ENCODE data around the gene ZC3H7A. TPM values are rescaled to one million over a fixed set of nuclear protein-coding genes. Genes with fewer than 3 reads are reported as not detected.

The ZC3H7A gene
- total and polyA plus RNA-seq, 2 of the 4 experiments (the other 2 are of a cell fraction), result 22.2 to 53.9 TPM

- DNase-seq, result no peak
- H3K9me1 ChIP-seq (ENCODE audit: insufficient read depth, low read length), result peaks cover 7% of the 10 kb centered on the region
- CTCF ChIA-PET, result interaction anchor here (0.9 kb wide), 1 partner anchor 18 kb away, joined by 5 read pairs; the partner anchor contains the start of gene ZC3H7A
- H2BK5ac ChIP-seq (ENCODE audit: low read depth, low read length, poor library complexity, severe bottlenecking), result no peak overlapping the region
- H2AFZ ChIP-seq (replicated peaks; ENCODE audit: low read length, poor library complexity), result no peak overlapping the region
- H3K36me3 ChIP-seq (ENCODE audit: control insufficient read depth, insufficient read depth, low read length), result peaks cover 30% of the 10 kb centered on the region
- intact Hi-C loops (cut with micrococcal nuclease) (no loop called here), in situ Hi-C loops (cut with MboI; ENCODE audit: low sequenced_read_pairs) (no loop called here), dilution Hi-C loops (cut with HindIII; ENCODE audit: low sequenced_read_pairs, unreplicated experiment) (no loop called here)
- H3K14ac ChIP-seq (replicated peaks; ENCODE audit: low read depth, low read length), result no peak overlapping the region
- no peak overlapping the region for H4K8ac ChIP-seq (ENCODE audit: low read depth in 2 of 2, low read length in 2 of 2)
- no peak overlapping the region for H3K9ac ChIP-seq (ENCODE audit: low read depth, low read length)
- H3K79me1 ChIP-seq (ENCODE audit: low read depth in 1 of 2, low read length in 2 of 2), result peaks cover 27 to 77% of the 10 kb centered on the region in 2 experiments
- H3K27ac ChIP-seq (ENCODE audit: insufficient read depth, low read length), result no peak overlapping the region
- H3K18ac ChIP-seq (ENCODE audit: low read depth, low read length), result no peak overlapping the region
- H2AK5ac ChIP-seq (ENCODE audit: low read depth, low read length), result no peak overlapping the region
- H4K5ac ChIP-seq (ENCODE audit: low read depth, low read length), result no peak overlapping the region
- H3K9me3 ChIP-seq (ENCODE audit: control insufficient read depth, insufficient read depth, low read length), result no peaks in the 10 kb centered on the region
- no peak overlapping the region for H3K4me3 ChIP-seq (ENCODE audit: insufficient read depth, low read depth, low read length)
- peaks cover 6% of the 10 kb centered on the region for H4K20me1 ChIP-seq (ENCODE audit: insufficient read depth, low read length)
- H2AK9ac ChIP-seq (replicated peaks; ENCODE audit: low read depth, low read length, poor library complexity), result no peak overlapping the region
- no TSS peak for BruUV-seq (replicated peaks)
- H3K4ac ChIP-seq (ENCODE audit: low read depth, low read length), result no peak overlapping the region
- H3K23ac ChIP-seq (ENCODE audit: low read depth, low read length), result no peak overlapping the region
- no peak overlapping the region for H2BK20ac ChIP-seq (ENCODE audit: low read depth, low read length)
- no peak for ATAC-seq (ENCODE audit: low read depth)
- no CpG with 5 or more reads among the region's 7 CpGs for WGBS, 2 experiments (ENCODE audit: extremely low coverage in 2 of 2, insufficient read length in 1 of 2)
- no peak overlapping the region for H3K4me2 ChIP-seq (ENCODE audit: low read depth, low read length)
- H2BK15ac ChIP-seq (ENCODE audit: low read depth, low read length), result no peak overlapping the region
- H3K56ac ChIP-seq (ENCODE audit: extremely low read depth, insufficient read depth, low read length), result no peak overlapping the region
- H3K4me1 ChIP-seq (ENCODE audit: control insufficient read depth, insufficient read depth, low read length), result peaks cover 19% of the 10 kb centered on the region
- no peaks in the 10 kb centered on the region for H3K27me3 ChIP-seq (ENCODE audit: control insufficient read depth, insufficient read depth, low read length)
- no peak overlapping the region for H2BK120ac ChIP-seq (ENCODE audit: low read depth, low read length)
- no peak for TF ChIP-seq USF2 (IDR thresholded peaks at IDR 0.05; ENCODE audit: low read depth, low read length)
- TF ChIP-seq MAFK (IDR thresholded peaks at IDR 0.05; ENCODE audit: low read depth, low read length), result peak; percentile 87
- no peak overlapping the region for H4K91ac ChIP-seq (ENCODE audit: insufficient read depth, low read depth, low read length)
- POLR2A ChIA-PET (ENCODE audit: unreplicated experiment), result no interaction called here
Measured at GRCh38 chr16:11779074-11779473, 18.0 kb downstream of the ZC3H7A start.

Measured in IMR-90 (cell line).